Smooth muscle cell of bladder (primary cell): ENCODE data around the gene SORCS2. TPM values are rescaled to one million over a fixed set of nuclear protein-coding genes. Genes with fewer than 3 reads are reported as not detected.

Experiments
- total RNA-seq: library from RNA; depleted of rRNA; stranded (reverse); fragments of >200 nt; gene quantifications from 2 replicates; pipeline ENCODE4 v1.2.3, GENCODE V29; 2014

The SORCS2 gene
- total RNA-seq = 1.1 and 3.8 TPM in 2 replicates

GRCh38 chr4:7192252-7193029 lies at the start of gene SORCS2:
Gene SORCS2, plus strand, starts transcription at chr4:7192538.

GRCh38 chr4:7434766-7435150 lies 242.4 kb downstream of the SORCS2 start, which contains the start of gene PSAPL1:
Gene PSAPL1, minus strand, starts transcription at chr4:7434930. Its CDS starts 51 bp downstream, at chr4:7434879.

Other genes starting within 250 kb of the SORCS2 start
- 8.2 and 10.7 TPM in 2 replicates for gene TADA2B, start 149.2 kb upstream of the SORCS2 start, total RNA-seq
- gene GRPEL1, start 124.5 kb upstream of the SORCS2 start, total RNA-seq = 29.4 and 41.4 TPM in 2 replicates
- not detected in 2 replicates for gene PSAPL1, start 242.4 kb downstream of the SORCS2 start, total RNA-seq